Measurements from ENCODE around the gene NSMF. TPM values are rescaled to one million over a fixed set of nuclear protein-coding genes. Genes with fewer than 3 reads are reported as not detected.
A peak's percentile ranks its signal among the peaks of the same experiment; 100 is the strongest.

Gene NSMF
- total RNA-seq: 43.3 and 45.4 TPM in 2 replicates
- polyA plus RNA-seq: 53.7 and 66.9 TPM in 2 replicates
- 31.4 and 40.5 TPM in 2 replicates for polyA plus RNA-seq (2011; cell fraction: cytosol; rRNA removed)
- polyA plus RNA-seq (2011; cell fraction: nucleus; rRNA removed): 152 and 169 TPM in 2 replicates
- polyA plus RNA-seq (2012): 46.1 and 63.1 TPM in 2 replicates
- polyA minus RNA-seq: 18.8 and 27.5 TPM in 2 replicates
- 31.5 TPM for polyA minus RNA-seq (2011; cell fraction: cytosol; rRNA and poly(A)+ RNA removed)
- polyA minus RNA-seq (2011; cell fraction: nucleus; rRNA and poly(A)+ RNA removed): 23.9 and 33.3 TPM in 2 replicates
- Bru-seq, nascent RNA: percentile 43 among the genes with signal in this experiment
- BruChase-seq, experiment 1, labeled RNA remaining after a 6-hour chase: percentile 66 among the genes with signal in this experiment
- percentile 65 among the genes with signal in this experiment for BruChase-seq, experiment 2, labeled RNA remaining after a 2-hour chase
- long read RNA-seq, transcript NSMF-201 (15 exons, 2,981 nt): major isoform, 14 of 52 reads
- long read RNA-seq, transcript NSMF-205 (14 exons, 3,571 nt): minor isoform, 9 of 52 reads
- long read RNA-seq, partial matches to known transcripts: 7 of 52 reads
- long read RNA-seq, other reads (novel, unspliced or antisense): 22 of 52 reads

GRCh38 chr9:137459152-137459600 is at the start of gene NSMF:
NSMF (minus strand) TSS chr9:137459334; CDS start chr9:137459102, 232 bp downstream.
- H3K4me3 ChIP-seq (replicated peaks in 1 of 3; ENCODE audit: insufficient read depth in 1 of 3, low read depth in 1 of 3, low read length in 3 of 3): peak within 1 kb of the TSS; percentile 51 to 60 (median 53)
- dilution Hi-C loops (cut with MboI; ENCODE audit: extremely low pct_ligation_motif_present, low sequenced_read_pairs) (no loop called here), intact Hi-C loops (cut with micrococcal nuclease) (no loop called here)
- ChIA-PET CTCF (interaction anchor here (1.0 to 1.3 kb wide), 4 partner anchors 36 to 172 kb away, joined by 3 to 5 read pairs (median 4); partner anchors contain the start of genes EXD3 and NOXA1), POLR2A (no interaction called here)
- BruUV-seq (replicated peaks): no TSS peak
- peak within 1 kb of the TSS; percentile 37 for H3K4me2 ChIP-seq (ENCODE audit: insufficient read depth, low read length)
- TF ChIP-seq POLR2AphosphoS5 (IDR thresholded peaks at IDR 0.05; ENCODE audit: insufficient read depth, low read depth, low read length): peak; percentile 82
- TF ChIP-seq CTCF (IDR thresholded peaks at IDR 0.05; ENCODE audit: extremely low read depth in 1 of 2, insufficient read depth in 1 of 2, low read depth in 1 of 2, low read length in 2 of 2): no peak
- no peak for TF ChIP-seq GATA2 (IDR thresholded peaks at IDR 0.05; ENCODE audit: insufficient read depth, insufficient read length, low read depth, low read length)
- TF ChIP-seq JUN (IDR thresholded peaks at IDR 0.05; ENCODE audit: borderline replicate concordance, insufficient read depth, insufficient read length, low read depth): no peak
- TF ChIP-seq FOS (IDR thresholded peaks at IDR 0.05; ENCODE audit: borderline replicate concordance, insufficient read depth, low read length): no peak
- TF ChIP-seq MAX (IDR thresholded peaks at IDR 0.05; ENCODE audit: insufficient read depth, insufficient read length): no peak
- peak; percentile 81 for TF ChIP-seq POLR2A (IDR thresholded peaks at IDR 0.05; ENCODE audit: low read depth, low read length)
- TF ChIP-seq MYC (IDR thresholded peaks at IDR 0.05; ENCODE audit: low read depth, low read length): no peak
- H3K9ac ChIP-seq (replicated peaks; ENCODE audit: extremely low read depth, insufficient read depth, low read length): peak within 1 kb of the TSS; percentile 75
- no peaks in the 10 kb centered on the region for H3K9me1 ChIP-seq (replicated peaks; ENCODE audit: control insufficient read depth, extremely low read depth, insufficient read depth, low read length)
- no peaks in the 10 kb centered on the region for H3K9me3 ChIP-seq (replicated peaks; ENCODE audit: control insufficient read depth, insufficient read depth, low read length)
- FAIRE-seq: peak; percentile 92
- H3K36me3 ChIP-seq (ENCODE audit: control insufficient read depth in 2 of 2, extremely low read depth in 1 of 2, insufficient read depth in 2 of 2, low read length in 2 of 2): no peaks in the 10 kb centered on the region
- peak within 1 kb of the TSS; percentile 74 for H2AFZ ChIP-seq (ENCODE audit: low read depth, low read length)
- peak within 1 kb of the TSS; percentile 53 for H3K27ac ChIP-seq (ENCODE audit: insufficient read depth, low read depth, low read length)
- H3K4me1 ChIP-seq (ENCODE audit: control insufficient read depth, extremely low read depth, insufficient read depth, low read length): peaks cover 11% of the 10 kb centered on the region
- H4K20me1 ChIP-seq (replicated peaks; ENCODE audit: control insufficient read depth, extremely low read depth, insufficient read depth, low read length): no peaks in the 10 kb centered on the region
- H3K79me2 ChIP-seq (ENCODE audit: control insufficient read depth, insufficient read depth, low read length): peaks cover 9% of the 10 kb centered on the region
- H3K27me3 ChIP-seq (ENCODE audit: control insufficient read depth in 2 of 2, insufficient read depth in 2 of 2, low read length in 2 of 2): no peaks in the 10 kb centered on the region
- DNase-seq (ENCODE audit: low read depth, low spot score): peak; percentile 85
